IMR-90 (cell line): Measurements from ENCODE around the gene MS4A15. TPM values are rescaled to one million over a fixed set of nuclear protein-coding genes. Genes with fewer than 3 reads are reported as not detected.

Experiments
- ATAC-seq: fragments of 200-7000 bp; cut with Tn5 transposase; 2 replicates; pipeline ENCODE4 v1.9.1; 2020; ENCODE audit warnings: low read depth, mild to moderate bottlenecking, moderate library complexity
- BruUV-seq: library from RNA; stranded (reverse); fragments of 400-500 nt; replicated peaks from 2 replicates; lab custom pipeline; 2021; lab: Mats Ljungman, UMichigan
- CTCF ChIA-PET: fragments of 300-600 bp; formaldehyde crosslinking; extraction: SDS; loops from one replicate; lab custom pipeline; 2021; ENCODE audit warnings: antibody characterized with exemption; lab: Yijun Ruan, JAX
- POLR2A ChIA-PET: fragments of 300-600 bp; sonication (Branson Sonifier 250); formaldehyde crosslinking; loops from one replicate; lab custom pipeline; 2022; ENCODE audit warnings: antibody characterized with exemption; ENCODE audit not compliant: unreplicated experiment; lab: Charles Lee
- DNase-seq: peaks from one replicate; pipeline ENCODE4 v3.0.0; 2013
- H2AFZ ChIP-seq: replicated peaks from 2 replicates; pipeline ENCODE3; 2013; ENCODE audit warnings: low read length, mild to moderate bottlenecking; ENCODE audit not compliant: poor library complexity
- H2AK5ac ChIP-seq: 2 replicates; pipeline ENCODE4 v1.6.1; 2013; ENCODE audit warnings: low read depth, low read length, inconsistent platforms
- H2AK9ac ChIP-seq: replicated peaks from 2 replicates; pipeline ENCODE3; 2013; ENCODE audit warnings: mild to moderate bottlenecking, low read depth, low read length, moderate library complexity; ENCODE audit not compliant: poor library complexity
- H2BK120ac ChIP-seq: 2 replicates; pipeline ENCODE4 v1.6.1; 2013; ENCODE audit warnings: low read depth, low read length, inconsistent platforms
- H2BK15ac ChIP-seq: 3 replicates; pipeline ENCODE4 v1.6.1; 2013; ENCODE audit warnings: low read depth, low read length, inconsistent platforms
- H2BK20ac ChIP-seq: 2 replicates; pipeline ENCODE4 v1.6.1; 2013; ENCODE audit warnings: low read depth, mild to moderate bottlenecking, inconsistent platforms, low read length, moderate library complexity
- H2BK5ac ChIP-seq: 2 replicates; pipeline ENCODE4 v1.6.1; 2013; ENCODE audit warnings: mild to moderate bottlenecking, low read depth, low read length, inconsistent platforms; ENCODE audit not compliant: poor library complexity, severe bottlenecking
- H3K14ac ChIP-seq: replicated peaks from 2 replicates; pipeline ENCODE4 v1.6.1; 2013; ENCODE audit warnings: low read depth, low read length, inconsistent platforms
- H3K18ac ChIP-seq: 2 replicates; pipeline ENCODE4 v1.6.1; 2013; ENCODE audit warnings: low read depth, low read length, control low read depth
- H3K23ac ChIP-seq: 2 replicates; pipeline ENCODE4 v1.6.1; 2013; ENCODE audit warnings: low read depth, low read length, inconsistent platforms
- H3K27ac ChIP-seq: 2 replicates; pipeline ENCODE4 v1.5.1; 2013; ENCODE audit warnings: mild to moderate bottlenecking, control low read depth, low read length; ENCODE audit not compliant: insufficient read depth
- H3K27me3 ChIP-seq: 2 replicates; pipeline ENCODE4 v1.6.1; 2013; ENCODE audit warnings: low read length; ENCODE audit not compliant: control insufficient read depth, insufficient read depth
- H3K36me3 ChIP-seq: 2 replicates; pipeline ENCODE4 v1.6.1; 2013; ENCODE audit warnings: low read length, mixed read lengths; ENCODE audit not compliant: control insufficient read depth, insufficient read depth
- H3K4ac ChIP-seq: 2 replicates; pipeline ENCODE4 v1.6.1; 2013; ENCODE audit warnings: low read depth, low read length, inconsistent platforms
- H3K4me1 ChIP-seq: 2 replicates; pipeline ENCODE4 v1.6.1; 2013; ENCODE audit warnings: low read length, mixed read lengths; ENCODE audit not compliant: control insufficient read depth, insufficient read depth
- H3K4me2 ChIP-seq: 2 replicates; pipeline ENCODE4 v1.6.1; 2013; ENCODE audit warnings: low read depth, mild to moderate bottlenecking, control low read depth, low read length, moderate library complexity
- H3K4me3 ChIP-seq: 2 replicates; pipeline ENCODE4 v1.5.1; 2013; ENCODE audit warnings: low read depth, mild to moderate bottlenecking, control low read depth, low read length, moderate library complexity; ENCODE audit not compliant: insufficient read depth
- H3K56ac ChIP-seq: 2 replicates; pipeline ENCODE4 v1.6.1; 2013; ENCODE audit warnings: low read length, inconsistent platforms; ENCODE audit not compliant: insufficient read depth; ENCODE audit errors: extremely low read depth
- H3K79me1 ChIP-seq, 2 experiments: 2 replicates each; pipeline ENCODE4 v1.6.1; 2013; ENCODE audit warnings: low read length in 2 of 2, inconsistent platforms in 1 of 2, low read depth in 1 of 2
- H3K9ac ChIP-seq: 2 replicates; pipeline ENCODE4 v1.6.1; 2013; ENCODE audit warnings: low read depth, low read length, control low read depth
- H3K9me1 ChIP-seq: 2 replicates; pipeline ENCODE4 v1.6.1; 2013; ENCODE audit warnings: low read length, inconsistent platforms; ENCODE audit not compliant: insufficient read depth
- H3K9me3 ChIP-seq: 2 replicates; pipeline ENCODE4 v1.6.1; 2013; ENCODE audit warnings: low read length; ENCODE audit not compliant: control insufficient read depth, insufficient read depth
- H4K20me1 ChIP-seq: 2 replicates; pipeline ENCODE4 v1.6.1; 2013; ENCODE audit warnings: low read length, inconsistent platforms; ENCODE audit not compliant: insufficient read depth
- H4K5ac ChIP-seq: 2 replicates; pipeline ENCODE4 v1.6.1; 2013; ENCODE audit warnings: mild to moderate bottlenecking, low read depth, low read length, control low read depth
- H4K8ac ChIP-seq, 2 experiments: 2 replicates each; pipeline ENCODE4 v1.6.1; 2013; ENCODE audit warnings: low read depth in 2 of 2, low read length in 2 of 2, control low read depth in 1 of 2, inconsistent platforms in 1 of 2
- H4K91ac ChIP-seq: 2 replicates; pipeline ENCODE4 v1.6.1; 2013; ENCODE audit warnings: low read depth, low read length, inconsistent platforms; ENCODE audit not compliant: insufficient read depth
- BHLHE40 ChIP-seq: fragments of 150-350 bp; IDR thresholded peaks from 2 replicates; pipeline ENCODE4 v1.6.1; 2016; ENCODE audit warnings: mild to moderate bottlenecking, low read depth, low read length
- CEBPB ChIP-seq: IDR thresholded peaks from 2 replicates; pipeline ENCODE4 v1.6.1; 2012; ENCODE audit warnings: low read depth, low read length, improper control_type of control experiment
- CHD1 ChIP-seq: IDR thresholded peaks from 2 replicates; pipeline ENCODE4 v1.6.1; 2012; ENCODE audit warnings: low read depth, low read length, improper control_type of control experiment
- FOS ChIP-seq: fragments of 150-350 bp; IDR thresholded peaks from 2 replicates; pipeline ENCODE4 v1.6.1; 2016; ENCODE audit warnings: low read depth, low read length
- MAFK ChIP-seq: IDR thresholded peaks from 2 replicates; pipeline ENCODE4 v1.6.1; 2012; ENCODE audit warnings: low read depth, low read length, improper control_type of control experiment
- MAZ ChIP-seq: IDR thresholded peaks from 2 replicates; pipeline ENCODE4 v1.6.1; 2012; ENCODE audit warnings: low read depth, mild to moderate bottlenecking, low read length, improper control_type of control experiment, moderate library complexity, borderline replicate concordance
- MXI1 ChIP-seq: IDR thresholded peaks from 2 replicates; pipeline ENCODE4 v1.6.1; 2012; ENCODE audit warnings: low read depth, mild to moderate bottlenecking, low read length, moderate library complexity, borderline replicate concordance
- NFE2L2 ChIP-seq: fragments of 150-350 bp; IDR thresholded peaks from 2 replicates; pipeline ENCODE4 v1.6.1; 2016; ENCODE audit warnings: low read depth, mild to moderate bottlenecking, low read length
- POLR2A ChIP-seq: IDR thresholded peaks from 2 replicates; pipeline ENCODE4 v1.6.1; 2012; ENCODE audit warnings: mild to moderate bottlenecking, low read depth, low read length
- RAD21 ChIP-seq: IDR thresholded peaks from 2 replicates; pipeline ENCODE4 v1.6.1; 2012; ENCODE audit warnings: low read length, improper control_type of control experiment
- RCOR1 ChIP-seq: IDR thresholded peaks from 2 replicates; pipeline ENCODE4 v1.6.1; 2012; ENCODE audit warnings: mild to moderate bottlenecking, low read length, improper control_type of control experiment; ENCODE audit not compliant: insufficient replicate concordance
- RFX5 ChIP-seq: IDR thresholded peaks from 2 replicates; pipeline ENCODE4 v1.8.0; 2012; ENCODE audit warnings: low read depth, mild to moderate bottlenecking, low read length, moderate library complexity
- SMC3 ChIP-seq: fragments of 150-350 bp; IDR thresholded peaks from 2 replicates; pipeline ENCODE4 v1.6.1; 2016; ENCODE audit warnings: low read depth, mild to moderate bottlenecking, antibody characterized with exemption, low read length, moderate library complexity
- WGBS, 2 experiments: methylation state at CpG; one replicate each; pipeline versions ENCODE4 v1.1.5 to v1.1.7; 2013; ENCODE audit warnings: missing lambda C conversion rate in 2 of 2; ENCODE audit not compliant: insufficient read length in 1 of 2; ENCODE audit errors: extremely low coverage in 2 of 2; 5-methylcytosine and 5-hydroxymethylcytosine counted together
- dilution Hi-C: fragments of 300-500 bp; cut with HindIII; formaldehyde crosslinking; loops from one replicate; pipeline ENCODE4 v1.14.3; 2018; ENCODE audit warnings: low sequenced_read_pairs; ENCODE audit not compliant: unreplicated experiment
- in situ Hi-C: fragments of 300-500 bp; cut with MboI; formaldehyde crosslinking; loops from 3 replicates; pipeline ENCODE4 v1.14.3; 2019; ENCODE audit warnings: low sequenced_read_pairs, inconsistent platforms, mixed read lengths
- intact Hi-C: fragments of 100-400 bp; cut with micrococcal nuclease; formaldehyde crosslinking; loops from 2 replicates; pipeline ENCODE4 v1.10.0; 2022
- polyA plus RNA-seq, 3 experiments: library from polyadenylated mRNA; depleted of rRNA; stranded (reverse); fragments of >200 nt; gene quantifications; 2 replicates each; pipeline ENCODE4 v1.2.3, GENCODE V29; 2012; ENCODE audit warnings: low replicate concordance in 1 of 3
- total RNA-seq: library from RNA; depleted of rRNA; stranded (reverse); fragments of >200 nt; gene quantifications from 2 replicates; pipeline ENCODE4 v1.2.3, GENCODE V29; 2012
- TF ChIP-seq, protein P1 (sequence below): fragments of 150-350 bp; IDR thresholded peaks from 2 replicates; pipeline ENCODE4 v1.6.1; 2016; ENCODE audit warnings: low read depth, mild to moderate bottlenecking, low read length, moderate library complexity, borderline replicate concordance
- TF ChIP-seq, protein P2 (sequence below): conservative IDR thresholded peaks from 2 replicates; pipeline ENCODE4 v1.5.1; 2012; ENCODE audit warnings: mild to moderate bottlenecking, low read depth, low read length, improper control_type of control experiment
- TF ChIP-seq, protein P3 (sequence below): fragments of 150-350 bp; IDR thresholded peaks from 2 replicates; pipeline ENCODE4 v1.6.1; 2017; ENCODE audit warnings: mild to moderate bottlenecking, antibody characterized with exemption, low read length, low read depth

MS4A15 gene
- total and polyA plus RNA-seq, 2 of the 4 experiments (the other 2 are of a cell fraction), result not detected

DNA sequence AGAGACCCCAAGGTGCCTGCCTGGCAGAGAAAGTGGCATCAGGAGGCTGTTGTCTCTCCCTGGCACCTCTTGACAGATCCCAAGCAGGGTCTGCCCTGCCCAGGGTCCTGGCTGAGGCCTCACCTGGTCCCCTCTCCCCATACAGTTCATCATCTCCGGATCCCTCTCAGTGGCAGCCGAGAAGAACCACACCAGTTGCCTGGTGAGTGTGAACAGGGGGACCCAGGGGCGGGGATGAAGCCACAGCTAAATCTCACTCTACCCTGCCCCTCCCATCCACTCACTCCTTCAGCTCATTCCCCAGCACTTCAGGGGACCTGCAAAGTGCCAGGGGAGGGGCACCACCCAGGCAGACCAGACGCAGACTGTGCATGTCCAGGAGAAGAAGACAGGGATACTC, 14.5 kb downstream of the MS4A15 start:
- intact Hi-C loops (no loop called here), dilution Hi-C loops (no loop called here), in situ Hi-C loops (no loop called here)
- no peak overlapping the region for H3K4me3 ChIP-seq
- no peak overlapping the region for H3K23ac ChIP-seq
- H2BK15ac ChIP-seq, result no peak overlapping the region
- H2BK5ac ChIP-seq, result no peak overlapping the region
- H3K79me1 ChIP-seq, result no peaks in the 10 kb centered on the region
- H3K18ac ChIP-seq, result no peak overlapping the region
- no peaks in the 10 kb centered on the region for H3K9me1 ChIP-seq
- H2BK120ac ChIP-seq, result no peak overlapping the region
- peak overlapping the region; percentile 50 for H2AK9ac ChIP-seq
- H4K8ac ChIP-seq, result no peak overlapping the region
- H3K9ac ChIP-seq, result no peak overlapping the region
- no CpG with 5 or more reads among the region's 4 CpGs for WGBS, 2 experiments
- TF ChIP-seq POLR2A (no peak), MAZ (no peak), MAFK (no peak), FOS (no peak), MXI1 (no peak), SMC3 (no peak), RFX5 (no peak), CEBPB (no peak), NFE2L2 (no peak), RCOR1 (no peak), CHD1 (no peak), RAD21 (no peak), BHLHE40 (no peak)
- TF ChIP-seq, protein P1, sequence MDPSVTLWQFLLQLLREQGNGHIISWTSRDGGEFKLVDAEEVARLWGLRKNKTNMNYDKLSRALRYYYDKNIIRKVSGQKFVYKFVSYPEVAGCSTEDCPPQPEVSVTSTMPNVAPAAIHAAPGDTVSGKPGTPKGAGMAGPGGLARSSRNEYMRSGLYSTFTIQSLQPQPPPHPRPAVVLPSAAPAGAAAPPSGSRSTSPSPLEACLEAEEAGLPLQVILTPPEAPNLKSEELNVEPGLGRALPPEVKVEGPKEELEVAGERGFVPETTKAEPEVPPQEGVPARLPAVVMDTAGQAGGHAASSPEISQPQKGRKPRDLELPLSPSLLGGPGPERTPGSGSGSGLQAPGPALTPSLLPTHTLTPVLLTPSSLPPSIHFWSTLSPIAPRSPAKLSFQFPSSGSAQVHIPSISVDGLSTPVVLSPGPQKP, result no peak
- TF ChIP-seq, protein P2, sequence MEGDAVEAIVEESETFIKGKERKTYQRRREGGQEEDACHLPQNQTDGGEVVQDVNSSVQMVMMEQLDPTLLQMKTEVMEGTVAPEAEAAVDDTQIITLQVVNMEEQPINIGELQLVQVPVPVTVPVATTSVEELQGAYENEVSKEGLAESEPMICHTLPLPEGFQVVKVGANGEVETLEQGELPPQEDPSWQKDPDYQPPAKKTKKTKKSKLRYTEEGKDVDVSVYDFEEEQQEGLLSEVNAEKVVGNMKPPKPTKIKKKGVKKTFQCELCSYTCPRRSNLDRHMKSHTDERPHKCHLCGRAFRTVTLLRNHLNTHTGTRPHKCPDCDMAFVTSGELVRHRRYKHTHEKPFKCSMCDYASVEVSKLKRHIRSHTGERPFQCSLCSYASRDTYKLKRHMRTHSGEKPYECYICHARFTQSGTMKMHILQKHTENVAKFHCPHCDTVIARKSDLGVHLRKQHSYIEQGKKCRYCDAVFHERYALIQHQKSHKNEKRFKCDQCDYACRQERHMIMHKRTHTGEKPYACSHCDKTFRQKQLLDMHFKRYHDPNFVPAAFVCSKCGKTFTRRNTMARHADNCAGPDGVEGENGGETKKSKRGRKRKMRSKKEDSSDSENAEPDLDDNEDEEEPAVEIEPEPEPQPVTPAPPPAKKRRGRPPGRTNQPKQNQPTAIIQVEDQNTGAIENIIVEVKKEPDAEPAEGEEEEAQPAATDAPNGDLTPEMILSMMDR, result no peak
- TF ChIP-seq, protein P3, sequence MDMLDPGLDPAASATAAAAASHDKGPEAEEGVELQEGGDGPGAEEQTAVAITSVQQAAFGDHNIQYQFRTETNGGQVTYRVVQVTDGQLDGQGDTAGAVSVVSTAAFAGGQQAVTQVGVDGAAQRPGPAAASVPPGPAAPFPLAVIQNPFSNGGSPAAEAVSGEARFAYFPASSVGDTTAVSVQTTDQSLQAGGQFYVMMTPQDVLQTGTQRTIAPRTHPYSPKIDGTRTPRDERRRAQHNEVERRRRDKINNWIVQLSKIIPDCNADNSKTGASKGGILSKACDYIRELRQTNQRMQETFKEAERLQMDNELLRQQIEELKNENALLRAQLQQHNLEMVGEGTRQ, result no peak
- H3K27ac ChIP-seq, result no peak overlapping the region
- H3K27me3 ChIP-seq, result peaks cover 15% of the 10 kb centered on the region
- BruUV-seq, result no TSS peak
- ChIA-PET POLR2A (no interaction called here), CTCF (no interaction called here)
- no peaks in the 10 kb centered on the region for H4K20me1 ChIP-seq
- no peak overlapping the region for H2AFZ ChIP-seq
- DNase-seq (no peak), ATAC-seq (no peak)
- no peaks in the 10 kb centered on the region for H3K9me3 ChIP-seq
- no peak overlapping the region for H2BK20ac ChIP-seq
- H4K5ac ChIP-seq, result no peak overlapping the region
- no peak overlapping the region for H3K4me2 ChIP-seq
- no peaks in the 10 kb centered on the region for H3K4me1 ChIP-seq
- H3K36me3 ChIP-seq, result no peaks in the 10 kb centered on the region
- H3K56ac ChIP-seq, result no peak overlapping the region
- no peak overlapping the region for H2AK5ac ChIP-seq
- no peak overlapping the region for H3K14ac ChIP-seq
- H4K91ac ChIP-seq, result no peak overlapping the region
- H3K4ac ChIP-seq, result no peak overlapping the region
